Measurements from ENCODE around the gene KLHL26. TPM values are rescaled to one million over a fixed set of nuclear protein-coding genes. Genes with fewer than 3 reads are reported as not detected.

The KLHL26 gene
- total RNA-seq, 1 donor from 2014 or later, result 8.3 TPM

GRCh38 chr19:18645035-18645511, 8.2 kb downstream of the KLHL26 start:
- Histone ChIP-seq H3K4me3 (no peak overlapping the region), H3K4me1 (peaks cover 29% of the 10 kb centered on the region)

GRCh38 chr19:18646535-18647370, 9.9 kb downstream of the KLHL26 start:
- Histone ChIP-seq H3K9me3 (no peaks in the 10 kb centered on the region), H3K36me3 (no peaks in the 10 kb centered on the region), H3K27me3 (no peaks in the 10 kb centered on the region), H3K4me3 (no peak overlapping the region), H3K4me1 (peaks cover 43% of the 10 kb centered on the region), H3K27ac (no peak overlapping the region)
- DNase-seq (ENCODE audit: extremely low spot score in 2 of 2), result no peak
- intact Hi-C loops (cut with DNase I), result no loop called here
- TF ChIP-seq POLR2A (IDR thresholded peaks at IDR 0.05) (no peak), POLR2AphosphoS5 (IDR thresholded peaks at IDR 0.05; ENCODE audit: insufficient read depth in 1 of 2, low read depth in 1 of 2) (no peak)
- TF ChIP-seq, protein P1, sequence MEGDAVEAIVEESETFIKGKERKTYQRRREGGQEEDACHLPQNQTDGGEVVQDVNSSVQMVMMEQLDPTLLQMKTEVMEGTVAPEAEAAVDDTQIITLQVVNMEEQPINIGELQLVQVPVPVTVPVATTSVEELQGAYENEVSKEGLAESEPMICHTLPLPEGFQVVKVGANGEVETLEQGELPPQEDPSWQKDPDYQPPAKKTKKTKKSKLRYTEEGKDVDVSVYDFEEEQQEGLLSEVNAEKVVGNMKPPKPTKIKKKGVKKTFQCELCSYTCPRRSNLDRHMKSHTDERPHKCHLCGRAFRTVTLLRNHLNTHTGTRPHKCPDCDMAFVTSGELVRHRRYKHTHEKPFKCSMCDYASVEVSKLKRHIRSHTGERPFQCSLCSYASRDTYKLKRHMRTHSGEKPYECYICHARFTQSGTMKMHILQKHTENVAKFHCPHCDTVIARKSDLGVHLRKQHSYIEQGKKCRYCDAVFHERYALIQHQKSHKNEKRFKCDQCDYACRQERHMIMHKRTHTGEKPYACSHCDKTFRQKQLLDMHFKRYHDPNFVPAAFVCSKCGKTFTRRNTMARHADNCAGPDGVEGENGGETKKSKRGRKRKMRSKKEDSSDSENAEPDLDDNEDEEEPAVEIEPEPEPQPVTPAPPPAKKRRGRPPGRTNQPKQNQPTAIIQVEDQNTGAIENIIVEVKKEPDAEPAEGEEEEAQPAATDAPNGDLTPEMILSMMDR (IDR thresholded peaks at IDR 0.05), result no peak

More at GRCh38 chr19:18645035-18645511, 8.2 kb downstream of the KLHL26 start:
- TF ChIP-seq, protein P1 (IDR thresholded peaks at IDR 0.05), result no peak
- TF ChIP-seq POLR2AphosphoS5 (IDR thresholded peaks at IDR 0.05; ENCODE audit: insufficient read depth in 1 of 2, low read depth in 1 of 2) (no peak), POLR2A (IDR thresholded peaks at IDR 0.05) (no peak)
- no peaks in the 10 kb centered on the region for H3K9me3 ChIP-seq
- no peak for DNase-seq (ENCODE audit: extremely low spot score in 2 of 2)
- no peaks in the 10 kb centered on the region for H3K27me3 ChIP-seq
- intact Hi-C loops (cut with DNase I), result no loop called here
- no peak overlapping the region for H3K27ac ChIP-seq
- no peaks in the 10 kb centered on the region for H3K36me3 ChIP-seq

DNA sequence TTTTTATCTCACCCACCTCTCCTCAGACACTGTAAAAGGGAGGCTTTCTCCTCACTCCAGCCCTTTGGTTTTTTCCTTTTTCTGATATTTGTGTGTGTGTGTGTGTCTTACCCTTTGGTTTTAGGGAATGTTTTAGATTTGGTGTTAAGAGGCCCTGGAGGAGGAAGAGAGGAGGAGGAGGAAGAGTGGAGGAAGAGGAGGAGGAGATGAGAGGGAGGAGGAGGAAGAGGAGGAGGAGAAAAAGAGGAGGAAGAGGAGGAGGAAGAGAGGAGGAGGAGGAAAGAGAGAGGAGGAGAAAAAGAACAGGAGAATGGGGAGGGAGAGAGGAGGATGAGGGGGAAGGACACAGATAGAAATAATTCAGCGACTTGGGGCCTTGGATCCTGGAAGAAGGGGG, 10.5 kb downstream of the KLHL26 start:
- Histone ChIP-seq H3K4me3 (no peak overlapping the region), H3K36me3 (no peaks in the 10 kb centered on the region), H3K27ac (no peak overlapping the region), H3K9me3 (no peaks in the 10 kb centered on the region), H3K4me1 (peaks cover 48% of the 10 kb centered on the region), H3K27me3 (no peaks in the 10 kb centered on the region)
- no peak for DNase-seq (ENCODE audit: extremely low spot score in 2 of 2)
- intact Hi-C loops (cut with DNase I), result no loop called here
- TF ChIP-seq POLR2A (IDR thresholded peaks at IDR 0.05) (no peak), POLR2AphosphoS5 (IDR thresholded peaks at IDR 0.05; ENCODE audit: insufficient read depth in 1 of 2, low read depth in 1 of 2) (no peak)
- TF ChIP-seq, protein P1 (IDR thresholded peaks at IDR 0.05), result no peak

DNA sequence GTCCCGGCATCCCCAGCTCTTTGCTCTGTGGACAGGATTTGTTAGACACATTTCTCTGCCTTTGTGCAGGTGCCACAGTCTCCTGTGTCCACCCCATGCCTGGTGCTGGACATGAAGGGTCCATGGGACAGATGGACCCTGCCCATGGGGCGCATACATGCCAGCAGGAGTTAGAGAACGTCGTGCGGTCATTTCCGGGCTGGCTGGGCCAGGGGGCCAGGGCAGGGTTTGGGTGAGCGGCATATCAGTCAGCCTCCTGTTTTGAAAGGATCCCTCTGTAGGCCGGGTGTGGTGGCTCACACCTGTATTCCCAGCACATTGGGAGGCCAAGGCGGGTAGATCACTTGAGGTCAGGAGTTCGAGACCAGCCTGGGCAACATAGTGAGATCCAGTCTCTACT, 11.0 kb downstream of the KLHL26 start:
- no peak for DNase-seq (ENCODE audit: extremely low spot score in 2 of 2)

More for the DNA sequence above, 11.0 kb downstream of the KLHL26 start:
- no peak overlapping the region for H3K27ac ChIP-seq
- H3K27me3 ChIP-seq, result no peaks in the 10 kb centered on the region
- H3K4me3 ChIP-seq, result no peak overlapping the region
- H3K36me3 ChIP-seq, result no peaks in the 10 kb centered on the region
- intact Hi-C loops (cut with DNase I), result no loop called here
- peaks cover 48% of the 10 kb centered on the region for H3K4me1 ChIP-seq
- TF ChIP-seq, protein P1 (IDR thresholded peaks at IDR 0.05), result no peak
- TF ChIP-seq POLR2A (IDR thresholded peaks at IDR 0.05) (no peak), POLR2AphosphoS5 (IDR thresholded peaks at IDR 0.05; ENCODE audit: insufficient read depth in 1 of 2, low read depth in 1 of 2) (no peak)
- no peaks in the 10 kb centered on the region for H3K9me3 ChIP-seq

All from vagina (tissue), 2 donors.